ENCODE data around the gene KRTAP4-12.
"Not testable (repeated sequence)": the region's sequence is repeated elsewhere in the genome, so short reads cannot be mapped to it uniquely, and the experiment has no call there.

KRTAP4-12 gene

GRCh38 chr17:41096055-41096454, 27.9 kb downstream of the KRTAP4-12 start:
- TF ChIP-seq ZFX (IDR thresholded peaks at IDR 0.05; ENCODE audit: borderline replicate concordance) (no peak), CTCF (IDR thresholded peaks at IDR 0.05) (no peak)
- H3K27ac ChIP-seq, result no peak overlapping the region

- H3K27ac ChIP-seq, result not testable (repeated sequence)
These were observed 35.1 kb downstream of the KRTAP4-12 start for GRCh38 chr17:41088760-41089352.

GRCh38 chr17:41084100-41084856, 39.7 kb downstream of the KRTAP4-12 start, which contains the start of gene KRTAP4-7:
KRTAP4-7 (plus strand) TSS chr17:41084150; CDS start chr17:41084207, 57 bp downstream.
- not testable (repeated sequence) for H3K27ac ChIP-seq

GRCh38 chr17:41083427-41083826, 40.6 kb downstream of the KRTAP4-12 start:
- H3K27ac ChIP-seq, result not testable (repeated sequence)

- TF ChIP-seq ZFX (IDR thresholded peaks at IDR 0.05; ENCODE audit: borderline replicate concordance) (no peak), CTCF (IDR thresholded peaks at IDR 0.05) (no peak)
- H3K27ac ChIP-seq, result no peak overlapping the region
These were observed 41.4 kb downstream of the KRTAP4-12 start for GRCh38 chr17:41082626-41083025.

- H3K27ac ChIP-seq, result no peak overlapping the region
- no peak for TF ChIP-seq ZFX (IDR thresholded peaks at IDR 0.05; ENCODE audit: borderline replicate concordance)
- TF ChIP-seq CTCF (IDR thresholded peaks at IDR 0.05), result no peak
These were observed 47.2 kb downstream of the KRTAP4-12 start for GRCh38 chr17:41076788-41077187.

- TF ChIP-seq ZFX (IDR thresholded peaks at IDR 0.05; ENCODE audit: borderline replicate concordance) (no peak), CTCF (IDR thresholded peaks at IDR 0.05) (no peak)
- H3K27ac ChIP-seq, result no peak overlapping the region
These were observed 50.3 kb downstream of the KRTAP4-12 start for GRCh38 chr17:41073676-41074075.

Measured in 22Rv1 (cell line).